PC-9 (cell line): ENCODE measurements around the gene CFH.

Experiments used
- CTCF ChIP-seq: fragments of 200-600 bp; sonication (generic); conservative IDR thresholded peaks from 2 replicates; pipeline ENCODE4 v1.6.1; 2017; ENCODE audit warnings: mixed run types, antibody characterized with exemption, mild to moderate bottlenecking, moderate library complexity
- EZH2 ChIP-seq: fragments of 200-600 bp; sonication (generic); IDR thresholded peaks from 2 replicates; pipeline ENCODE4 v1.8.0; 2017; ENCODE audit warnings: antibody characterized with exemption, low read depth

GRCh38 chr1:196669051-196669450 is 17.2 kb downstream of the CFH start:
- TF ChIP-seq CTCF (no peak), EZH2 (no peak)
